Left ventricle myocardium superior (tissue), 1 donor: ENCODE measurements around the gene FAM76B. TPM values are rescaled to one million over a fixed set of nuclear protein-coding genes. Genes with fewer than 3 reads are reported as not detected.

ENCODE experiments used
- ATAC-seq: fragments of 200-7000 bp; cut with Tn5 transposase; one replicate; pipeline ENCODE4 v1.9.1; 2020; ENCODE audit warnings: mild to moderate bottlenecking, moderate library complexity
- DNase-seq: peaks from one replicate; pipeline ENCODE4 v3.0.0-alpha.2; 2020
- intact Hi-C: fragments of 100-400 bp; cut with micrococcal nuclease; formaldehyde crosslinking; loops from one replicate; pipeline ENCODE4 v1.11.0; 2022
- total RNA-seq: library from RNA; stranded (reverse); fragmentation: NEBNext Ultra II Directional; extraction: Animal tissue kit (Norgen Biotek cat#: 25700); gene quantifications from one replicate; pipeline ENCODE4 v1.2.1, GENCODE V29; 2021
- donor health status: DM: no; HTN: yes; CAD: no; lungs with severe emphysema.

FAM76B gene
- total RNA-seq, 1 donor from 2014 or later = 7.1 TPM

DNA sequence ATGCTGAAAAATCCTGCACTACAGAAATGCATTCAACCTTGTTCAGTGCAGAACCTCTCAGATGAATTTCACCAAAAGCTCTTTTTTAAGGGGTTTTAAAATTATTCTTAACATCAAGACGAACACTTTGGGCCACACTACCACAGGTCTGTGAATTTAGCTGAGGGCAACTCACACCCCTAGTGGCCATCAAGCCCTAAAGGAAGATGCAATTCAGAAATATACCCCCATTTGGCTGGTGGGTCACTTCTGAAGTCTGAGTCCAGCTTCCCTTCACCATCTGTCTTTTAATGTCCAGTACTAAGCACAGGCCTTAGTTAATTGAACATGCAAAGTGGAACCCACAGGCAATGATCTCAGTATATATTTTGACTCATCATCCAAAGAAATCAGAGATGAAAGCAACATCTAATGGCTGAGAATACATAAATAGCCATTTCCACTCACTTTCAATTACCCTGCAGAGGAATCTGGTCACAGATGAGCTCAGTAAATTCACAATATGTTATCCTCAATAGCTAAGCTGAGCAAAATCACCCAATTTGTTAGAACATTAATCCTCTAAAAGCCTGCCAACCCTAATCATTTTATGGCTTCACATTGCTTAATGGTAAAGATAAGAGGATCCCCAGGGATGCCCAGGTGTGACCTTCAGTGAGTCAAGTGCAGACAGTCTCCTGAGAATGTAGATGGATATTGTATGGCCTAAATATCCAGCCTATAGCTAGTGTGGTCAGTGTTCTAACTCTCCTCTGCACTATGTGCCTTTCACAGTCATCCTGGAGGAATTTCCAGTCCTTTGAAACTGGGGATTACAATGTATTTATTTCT is 50.3 kb downstream of the FAM76B start:
- DNase-seq (no peak), ATAC-seq (no peak)
- intact Hi-C loops = no loop called here

DNA sequence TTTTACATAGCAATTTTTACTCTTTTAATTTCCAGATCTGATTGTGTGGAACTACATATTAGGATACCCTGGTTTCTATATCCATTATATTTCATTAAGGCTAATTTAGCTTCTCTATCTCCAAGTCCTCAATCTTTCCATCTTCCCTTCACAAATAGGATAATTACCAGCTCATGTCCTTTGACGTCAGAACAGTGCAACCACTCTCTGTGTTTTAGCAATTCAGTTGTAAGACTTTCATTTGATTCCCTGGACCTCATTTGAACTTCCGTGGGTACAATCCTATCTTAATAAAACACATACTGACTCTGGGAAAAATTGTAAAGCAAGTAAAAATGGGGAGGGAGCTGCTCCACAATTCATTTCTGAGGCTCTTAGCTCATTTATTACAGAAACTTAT is 52.8 kb downstream of the FAM76B start:
- DNase-seq (no peak), ATAC-seq (no peak)
- intact Hi-C loops = no loop called here

DNA sequence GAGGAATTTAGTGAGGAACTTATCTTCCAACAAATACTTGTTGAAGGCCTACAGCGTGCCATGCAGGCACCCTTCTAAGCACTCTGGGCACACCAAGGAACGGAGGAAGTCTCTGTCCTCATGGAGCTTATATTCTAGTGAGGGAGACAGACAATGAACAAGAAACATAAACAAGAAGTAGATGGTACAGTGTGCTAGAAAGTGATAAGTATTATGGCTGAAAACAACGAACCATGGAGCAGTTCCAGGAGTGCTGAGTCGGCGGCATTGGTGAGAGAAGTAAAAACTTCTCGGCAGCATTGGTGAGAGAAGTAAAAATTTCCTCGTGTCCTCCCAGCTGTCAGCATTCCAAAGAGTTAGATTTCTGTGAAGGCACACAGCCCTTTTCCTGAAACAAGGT is 53.2 kb downstream of the FAM76B start:
- ATAC-seq = no peak
- DNase-seq = no peak
- intact Hi-C loops = no loop called here

DNA sequence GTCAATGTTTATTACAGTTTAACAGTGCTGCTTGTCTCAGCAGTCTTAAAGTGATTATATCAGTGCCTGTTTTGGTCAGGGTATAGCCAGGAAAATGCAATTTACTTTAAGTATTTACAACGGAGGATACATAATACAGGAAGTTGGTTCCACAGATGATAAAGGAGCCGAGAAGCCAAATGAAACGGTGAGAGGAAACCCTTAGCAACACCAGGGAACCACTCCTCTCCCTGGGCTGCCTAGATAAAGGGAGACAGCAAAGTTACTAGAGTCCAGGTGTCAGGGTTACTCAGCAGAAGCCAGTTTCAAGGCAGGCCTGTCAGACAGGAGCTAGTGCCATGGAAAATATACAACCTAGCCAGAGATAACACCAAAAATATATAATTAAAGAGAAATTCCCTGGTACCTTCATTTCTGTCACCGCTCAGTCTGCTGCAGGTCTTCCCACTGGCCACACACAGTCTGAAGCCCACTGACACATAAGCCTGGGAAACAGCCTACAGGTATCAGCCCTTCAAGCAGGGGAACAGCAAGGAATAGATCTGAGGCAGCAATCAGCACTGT is 55.5 kb downstream of the FAM76B start:
- intact Hi-C loops = no loop called here
- ATAC-seq (no peak), DNase-seq (no peak)

DNA sequence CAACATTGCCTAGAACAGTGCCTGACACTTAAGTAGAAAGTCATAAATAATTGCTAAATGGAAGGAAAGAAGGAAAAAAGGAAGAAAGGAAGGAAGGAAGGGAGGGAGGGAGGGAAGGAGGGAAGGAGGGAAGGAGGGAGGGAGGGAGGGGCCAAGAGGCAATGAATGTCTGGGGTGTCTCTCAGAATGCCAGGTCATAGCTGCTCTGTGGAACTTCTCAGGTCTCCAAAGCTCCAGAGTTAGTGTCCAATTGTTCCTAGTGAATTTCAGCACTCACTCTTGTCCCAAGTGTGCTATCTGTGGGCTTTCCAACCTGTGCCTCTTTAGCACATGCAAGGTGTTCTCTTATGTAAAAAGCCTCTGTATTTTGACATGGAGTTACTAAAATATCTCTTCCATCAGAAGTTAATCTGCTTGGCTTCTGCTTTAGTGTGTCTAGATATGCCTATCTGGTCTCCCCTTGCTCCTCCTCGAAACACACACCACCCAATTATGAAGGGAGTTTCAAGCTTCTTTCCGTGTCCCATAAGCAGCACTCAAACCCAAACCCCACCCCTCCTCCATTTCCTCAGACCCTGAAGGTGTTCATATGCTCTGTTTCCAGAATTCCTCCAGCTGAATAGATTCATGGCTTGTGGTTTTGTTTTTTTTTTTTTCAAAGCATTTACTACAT is 56.5 kb downstream of the FAM76B start:
- ATAC-seq = no peak
- intact Hi-C loops = no loop called here
- DNase-seq = no peak

DNA sequence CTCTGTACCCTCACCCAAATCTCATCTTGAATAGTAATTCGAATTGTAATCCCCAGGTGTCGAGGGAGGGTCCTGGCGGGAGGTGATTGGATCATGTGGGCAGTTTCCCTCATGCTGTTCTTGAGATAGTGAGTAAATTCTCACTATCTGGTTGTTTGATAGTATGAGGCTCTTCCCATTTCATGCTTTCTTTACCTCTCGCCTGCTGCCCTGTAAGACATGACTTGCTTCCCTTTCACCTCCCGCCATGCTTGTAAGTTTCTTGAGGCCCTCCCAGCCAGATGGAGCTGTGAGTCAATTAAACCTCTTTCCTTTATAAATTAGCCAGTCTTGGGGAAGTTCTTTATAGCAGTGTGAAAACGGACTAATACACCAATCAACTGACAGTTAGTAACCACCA is 60.1 kb downstream of the FAM76B start:
- ATAC-seq (no peak), DNase-seq (no peak)
- intact Hi-C loops = no loop called here

DNA sequence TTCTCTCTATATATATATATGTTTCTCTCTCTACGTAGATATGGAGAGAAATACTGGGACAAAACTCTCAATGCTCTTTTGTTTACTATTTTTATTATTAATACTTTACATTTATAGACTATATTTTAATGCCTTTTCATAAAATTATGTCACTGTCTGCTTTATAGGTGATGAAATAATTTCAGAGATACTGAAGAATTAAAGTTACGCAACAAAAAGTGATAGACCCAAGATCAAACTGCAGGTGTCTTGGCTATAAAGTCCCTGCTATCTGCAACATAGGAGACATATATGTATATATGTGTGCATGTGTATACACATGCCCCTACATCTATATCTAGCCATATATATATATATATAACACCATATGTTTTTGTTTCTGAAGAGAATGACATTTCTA is 60.8 kb downstream of the FAM76B start:
- DNase-seq (no peak), ATAC-seq (no peak)
- intact Hi-C loops = no loop called here

DNA sequence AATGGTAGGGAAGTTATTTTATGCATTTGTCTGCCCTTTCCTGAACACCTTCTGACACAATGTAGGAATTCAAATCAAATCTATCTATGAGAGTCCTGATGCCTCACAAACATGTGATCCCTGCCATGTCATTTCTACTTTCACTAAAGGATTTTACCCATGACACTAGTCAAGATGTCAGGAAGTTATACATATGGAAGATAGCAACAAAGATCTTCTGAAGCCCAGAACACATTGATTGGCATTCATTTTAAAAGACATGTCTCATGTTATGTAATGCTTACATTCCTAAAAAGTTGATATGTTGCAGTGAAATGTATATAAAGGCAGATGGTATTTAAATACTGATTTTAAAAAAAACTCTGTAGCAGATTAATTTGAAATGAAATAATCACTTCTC is 61.5 kb downstream of the FAM76B start:
- DNase-seq = no peak
- intact Hi-C loops = no loop called here
- ATAC-seq = no peak

DNA sequence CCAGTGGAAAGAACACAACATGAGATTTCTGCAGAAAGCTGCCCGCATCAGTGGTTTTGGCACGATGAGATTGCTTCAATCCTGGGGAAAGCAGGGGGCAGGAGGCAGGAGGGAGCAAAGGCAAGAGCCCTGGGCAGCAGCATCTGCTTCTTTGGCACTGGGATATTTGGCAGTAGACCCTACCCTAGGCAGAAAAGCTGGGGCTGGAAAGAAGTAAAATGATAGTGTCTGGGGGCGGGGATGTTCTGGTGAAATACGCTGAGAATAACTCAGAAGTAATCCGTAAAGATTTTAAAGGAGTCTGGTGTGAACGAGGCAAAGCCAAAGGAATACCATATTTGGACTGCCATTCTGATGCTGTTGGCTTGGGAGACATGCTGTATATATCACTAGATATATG is 62.0 kb downstream of the FAM76B start:
- DNase-seq = no peak
- ATAC-seq = no peak
- intact Hi-C loops = no loop called here

DNA sequence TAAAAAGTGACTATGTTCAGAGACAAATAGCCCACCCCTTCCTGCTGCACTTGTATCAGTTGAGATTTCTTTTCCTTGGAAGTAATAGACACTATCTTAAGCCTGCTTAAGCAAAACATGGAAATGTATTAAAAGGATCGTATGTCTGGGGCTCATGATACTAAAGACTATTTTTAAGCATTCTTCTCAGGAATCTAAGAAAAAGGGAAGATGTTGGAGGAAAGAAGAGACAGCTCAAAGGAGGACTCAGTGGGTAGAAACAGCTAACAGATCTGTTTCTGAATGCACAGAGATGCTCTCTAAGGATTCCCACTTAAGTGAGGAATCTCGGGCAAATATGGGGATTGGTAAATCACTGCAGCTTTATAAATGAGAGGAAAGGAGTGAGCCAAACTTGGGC is 62.5 kb downstream of the FAM76B start:
- intact Hi-C loops = no loop called here
- ATAC-seq (no peak), DNase-seq (no peak)

DNA sequence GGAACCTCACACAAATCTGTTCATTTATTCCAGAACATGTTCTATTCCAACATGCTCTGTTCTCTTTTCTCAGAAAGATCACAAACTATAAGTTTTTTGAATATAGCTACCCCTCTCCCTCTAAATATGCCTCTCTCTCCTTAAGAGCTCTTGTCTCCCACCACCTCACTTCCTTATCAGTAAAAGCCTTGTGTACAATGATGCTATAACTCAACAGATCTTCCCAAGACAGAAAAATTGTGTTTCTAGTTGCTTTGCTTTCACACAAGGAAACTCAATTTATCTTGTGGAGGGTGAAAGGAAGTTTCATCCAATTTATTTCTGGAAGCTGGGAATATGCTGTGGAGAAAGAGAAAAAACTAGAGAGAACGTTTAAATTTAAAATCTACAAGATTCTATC is 64.4 kb downstream of the FAM76B start:
- DNase-seq (no peak), ATAC-seq (no peak)
- intact Hi-C loops = no loop called here

DNA sequence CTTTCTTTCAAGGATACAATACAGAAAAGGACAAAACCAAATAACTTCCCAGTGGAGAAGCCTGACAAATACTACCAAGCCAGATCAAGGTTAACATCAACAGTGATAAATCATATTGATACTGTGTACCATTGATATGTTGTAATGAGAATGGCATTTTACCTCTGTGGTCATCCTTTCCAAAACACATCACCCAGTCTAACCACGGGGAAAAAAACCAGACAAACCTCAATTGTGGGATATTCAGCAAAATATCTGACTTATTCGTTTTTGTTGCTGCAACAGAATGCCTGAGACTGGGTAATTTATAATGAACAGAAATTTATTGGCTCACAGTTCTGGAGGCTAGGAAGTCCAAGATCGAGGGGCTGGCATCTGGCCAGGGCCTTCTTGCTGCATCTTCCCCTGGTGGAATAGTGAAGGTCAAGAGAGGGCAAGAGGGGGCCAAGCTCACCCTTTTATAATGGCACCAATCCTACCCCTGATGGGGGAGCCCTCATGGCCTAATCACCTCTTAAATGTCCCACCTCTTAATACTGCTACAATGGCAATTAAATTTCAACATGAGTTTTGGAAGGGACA is 66.1 kb downstream of the FAM76B start:
- ATAC-seq (no peak), DNase-seq (no peak)
- intact Hi-C loops = no loop called here

DNA sequence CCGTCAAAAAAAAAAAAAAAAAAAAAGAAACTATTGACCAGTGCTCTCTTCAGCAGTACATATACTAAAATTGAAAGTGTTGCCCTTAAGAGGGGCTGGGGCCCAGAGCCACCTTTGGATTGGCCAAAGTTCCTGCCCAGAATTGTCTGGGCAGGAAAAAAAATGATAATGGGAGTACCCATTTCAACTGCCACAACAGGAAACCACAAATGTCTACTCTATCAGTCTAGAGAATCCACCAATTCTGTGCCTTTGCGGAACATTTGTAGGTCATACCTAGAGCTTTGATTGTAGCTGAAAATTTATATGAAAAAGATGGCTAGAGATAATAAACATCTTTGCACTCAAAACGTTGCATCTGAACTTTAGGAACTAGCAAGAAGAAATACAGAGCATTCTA is 69.4 kb downstream of the FAM76B start:
- ATAC-seq (no peak), DNase-seq (no peak)
- intact Hi-C loops = no loop called here

Other genes with a start within 250 kb of the FAM76B start
- gene CEP57, start 716 bp upstream of the FAM76B start, total RNA-seq = 19.7 TPM
- 17.3 TPM for gene MTMR2, start 134.3 kb upstream of the FAM76B start, total RNA-seq